H1 (cell line): Measurements from ENCODE around the gene PLXNB3.

Experiments used
- CEBPB ChIP-seq: IDR thresholded peaks from 2 replicates; pipeline ENCODE4 v1.6.1; 2012; ENCODE audit warnings: low read depth, low read length
- CTCF ChIP-seq, 3 experiments: IDR thresholded peaks; 1 replicate in 2 of 3; 2 replicates in 1 of 3; pipeline versions ENCODE4 v1.5.1 to v1.6.1; 2011; ENCODE audit warnings: low read length in 3 of 3, mild to moderate bottlenecking in 3 of 3, inconsistent platforms in 2 of 3, low read depth in 1 of 3, moderate library complexity in 1 of 3; ENCODE audit not compliant: insufficient read depth in 1 of 3; ENCODE audit errors: control extremely low read depth in 1 of 3
- EP300 ChIP-seq, 2 experiments: IDR thresholded peaks; 1 replicate in 1 of 2; 2 replicates in 1 of 2; pipeline ENCODE4 v1.6.1; 2011 to 2012; ENCODE audit warnings: low read depth in 2 of 2, low read length in 2 of 2, mild to moderate bottlenecking in 2 of 2, borderline replicate concordance in 1 of 2, inconsistent platforms in 1 of 2, moderate library complexity in 1 of 2
- EZH2 ChIP-seq: fragments of 200-600 bp; sonication (generic); IDR thresholded peaks from 2 replicates; pipeline ENCODE4 v1.7.1; 2012; ENCODE audit warnings: low read depth, mild to moderate bottlenecking, moderate library complexity, low read length, inconsistent platforms; ENCODE audit not compliant: severe bottlenecking
- FOSL1 ChIP-seq: IDR thresholded peaks from 2 replicates; pipeline ENCODE4 v1.6.1; 2011; ENCODE audit warnings: mild to moderate bottlenecking, low read depth, low read length, moderate library complexity; ENCODE audit not compliant: insufficient read depth
- JUND ChIP-seq: IDR thresholded peaks from 2 replicates; pipeline ENCODE4 v1.6.1; 2011; ENCODE audit warnings: mild to moderate bottlenecking, improper control_type of control experiment, low read length
- POLR2AphosphoS5 ChIP-seq: IDR thresholded peaks from 2 replicates; pipeline ENCODE4 v1.6.1; 2011; ENCODE audit warnings: low read depth, low read length
- RFX5 ChIP-seq: IDR thresholded peaks from 2 replicates; pipeline ENCODE4 v1.6.1; 2011; ENCODE audit warnings: low read depth, low read length, improper control_type of control experiment, borderline replicate concordance
- SP4 ChIP-seq: IDR thresholded peaks from 2 replicates; pipeline ENCODE4 v1.6.1; 2012; ENCODE audit warnings: low read length, inconsistent platforms
- SUZ12 ChIP-seq: fragments of 200-600 bp; sonication (generic); IDR thresholded peaks from 2 replicates; pipeline ENCODE4 v1.6.1; 2012; ENCODE audit warnings: mild to moderate bottlenecking, inconsistent platforms, low read length, moderate library complexity, mixed read lengths
- TAF1 ChIP-seq: IDR thresholded peaks from 2 replicates; pipeline ENCODE4 v1.6.1; 2011; ENCODE audit warnings: mild to moderate bottlenecking, low read depth, low read length
- ZNF274 ChIP-seq: IDR thresholded peaks from 2 replicates; pipeline ENCODE4 v1.7.0; 2012; ENCODE audit warnings: low read length, borderline replicate concordance; ENCODE audit errors: extremely low read depth
- TF ChIP-seq, protein P1 (sequence below): IDR thresholded peaks from 2 replicates; pipeline ENCODE4 v1.6.1; 2012; ENCODE audit warnings: inconsistent platforms

GRCh38 chrX:153736071-153736820, 27.8 kb upstream of the PLXNB3 start:
- TF ChIP-seq CTCF (IDR thresholded peaks at IDR 0.05; ENCODE audit: control extremely low read depth in 1 of 3, insufficient read depth in 1 of 3, low read depth in 1 of 3, low read length in 3 of 3) (no peak), SP4 (no peak), CEBPB (no peak), EZH2 (no peak), JUND (no peak), SUZ12 (no peak), ZNF274 (no peak), RFX5 (no peak), EP300 (IDR thresholded peaks at IDR 0.05; ENCODE audit: borderline replicate concordance in 1 of 2, low read depth in 2 of 2, low read length in 2 of 2) (no peak), POLR2AphosphoS5 (no peak), TAF1 (no peak), FOSL1 (no peak)
- TF ChIP-seq, protein P1, sequence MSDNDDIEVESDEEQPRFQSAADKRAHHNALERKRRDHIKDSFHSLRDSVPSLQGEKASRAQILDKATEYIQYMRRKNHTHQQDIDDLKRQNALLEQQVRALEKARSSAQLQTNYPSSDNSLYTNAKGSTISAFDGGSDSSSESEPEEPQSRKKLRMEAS = no peak
